Heart left ventricle (tissue), 16 donors: ENCODE results near the gene DCAF16. TPM values are rescaled to one million over a fixed set of nuclear protein-coding genes. Genes with fewer than 3 reads are reported as not detected.

Source experiments
- ATAC-seq, 4 donors: fragments of 200-7000 bp; cut with Tn5 transposase; one replicate each; pipeline ENCODE4 v1.9.1; 2020 to 2022; ENCODE audit warnings: moderate library complexity in 4 of 4, mild to moderate bottlenecking in 3 of 4, moderate number of reproducible peaks in 1 of 4
- DNase-seq, 5 donors: peaks; one replicate each; pipeline ENCODE4 v3.0.0-alpha.2; 2020
- H3K27ac ChIP-seq, 12 donors: fragments of 200-600 bp; sonication (generic) in 4 of 12; one replicate each; pipeline versions ENCODE4 v1.5.0 to v1.8.0; 2016 to 2022; ENCODE audit warnings: mild to moderate bottlenecking in 2 of 12
- H3K27me3 ChIP-seq, 9 donors: fragments of 200-600 bp; sonication (generic) in 2 of 9; one replicate each; pipeline versions ENCODE4 v1.5.1 to v1.8.0; 2016 to 2022; ENCODE audit warnings: mild to moderate bottlenecking in 3 of 9
- H3K36me3 ChIP-seq, 9 donors: fragments of 200-600 bp; sonication (generic) in 2 of 9; one replicate each; pipeline versions ENCODE4 v1.5.0 to v1.8.0; 2018 to 2022; ENCODE audit warnings: mild to moderate bottlenecking in 2 of 9
- H3K4me1 ChIP-seq, 12 donors: fragments of 200-600 bp; sonication (generic) in 4 of 12; one replicate each; pipeline versions ENCODE4 v1.5.0 to v1.8.0; 2016 to 2022; ENCODE audit warnings: mild to moderate bottlenecking in 3 of 12
- H3K4me3 ChIP-seq, 12 donors: fragments of 200-600 bp; sonication (generic) in 4 of 12; one replicate each; pipeline versions ENCODE4 v1.5.0 to v1.8.0; 2017 to 2022; ENCODE audit warnings: mild to moderate bottlenecking in 9 of 12, moderate library complexity in 4 of 12
- H3K9me3 ChIP-seq, 12 donors: fragments of 200-600 bp; sonication (generic) in 4 of 12; one replicate each; pipeline versions ENCODE4 v1.5.0 to v1.8.0; 2016 to 2022; ENCODE audit warnings: mild to moderate bottlenecking in 1 of 12
- POLR2A ChIP-seq, 2 donors: fragments of 450-650 bp; IDR thresholded peaks; one replicate each; pipeline ENCODE4 v1.6.1; 2017; ENCODE audit warnings: antibody characterized with exemption in 2 of 2, mild to moderate bottlenecking in 2 of 2, moderate library complexity in 2 of 2
- WGBS, 4 donors: extraction: QIAGEN DNeasy Blood & Tissue Kit in 2 of 4; methylation state at CpG; one replicate each; pipeline versions ENCODE4 v1.1.5 to v1.1.7; 2013 to 2018; 5-methylcytosine and 5-hydroxymethylcytosine counted together
- intact Hi-C, 10 donors: fragments of 100-400 bp; cut with DNase I; formaldehyde crosslinking; loops; one replicate each; pipeline versions ENCODE4 v1.11.1 to v1.14.2; 2022
- polyA plus RNA-seq, 2 donors: library from polyadenylated mRNA; stranded (reverse); fragments of 200-250 nt; gene quantifications; one replicate each; pipeline ENCODE4 v1.2.3, GENCODE V29; 2013
- total RNA-seq, 9 donors: library from RNA; depleted of rRNA in 2 of 9; stranded (reverse); fragments of >200 nt in 2 of 9; fragmentation: NEBNext Ultra II Directional in 3 of 9; extraction: Animal tissue kit (Norgen Biotek cat#: 25700) in 3 of 9; gene quantifications; one replicate each; pipeline versions ENCODE4 v1.1.0 to v1.2.4, GENCODE V29; 2016 to 2023
- TF ChIP-seq, protein P1 (sequence below), 12 donors: fragments of 200-600 bp; sonication (generic) in 4 of 12; IDR thresholded peaks; one replicate each; pipeline versions ENCODE4 v1.5.0 to v1.8.0; 2018 to 2022; ENCODE audit warnings: antibody characterized with exemption in 12 of 12, mild to moderate bottlenecking in 5 of 12
- donor health status: ischemic (EF 13 %, LVEDD 7.1; RV severe dilation, severe dysfunction).
- donor health status: healthy with polysubstance abuse.
- donor health status: DM: no; HTN: yes; CAD: no.
- donor health status: DM: no; HTN: no; CAD: no.
- donor health status: ischemic (EF 25% LVEDD 6.9; RV normal size, moderate dysfunction).
- donor health status: ischemic (EF 25% LVEDD 5.7; RV mildly dilated, moderate dysfunction).
- donor health status: healthy.
- donor health status: DM: yes; HTN: yes; CAD: no.
- donor health status: ischemic (EF 35%, LVEDD 5.7; RV mildly dilated, moderate dysfunction).
- donor health status: nonischemic (EF 11% LVEDD 7.7; RV severe dilation, severe dysfunction).
- donor health status: DM: yes; HTN: yes; CAD: no.
- donor health status: PGD.
- donor health status: ischemic (EF 29% LVEDD 5.4; RV normal size, mild dysfunction).
- donor health status: nonischemic (EF 23%, LVEDD 6.1; RV moderate dilation, normal function).

DCAF16 gene
- total and polyA plus RNA-seq, 11 donors, result 6.0 to 23.5 (median 18.8) TPM

DNA sequence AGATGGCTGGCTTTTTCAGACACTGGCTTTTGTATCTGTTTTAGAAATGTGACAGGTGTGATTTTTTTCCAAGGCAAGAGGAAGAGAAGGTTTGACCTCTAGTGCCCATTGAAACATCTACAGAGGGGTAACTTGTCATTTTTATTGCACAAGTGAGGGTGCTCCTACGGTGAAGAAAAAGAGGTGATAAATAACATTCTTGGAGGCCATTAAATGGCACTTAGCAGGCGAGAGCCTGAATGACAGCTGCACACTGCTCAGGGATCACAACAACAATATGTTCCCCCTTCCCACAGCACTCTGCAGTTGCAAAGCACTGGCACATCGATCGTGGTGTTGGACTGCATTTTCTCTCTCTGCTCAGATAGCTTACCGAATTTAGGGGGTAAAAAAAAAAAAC lies 52.1 kb downstream of the DCAF16 start:
- H3K4me3 ChIP-seq, result no peak overlapping the region
- no peaks in the 10 kb centered on the region for H3K9me3 ChIP-seq
- intact Hi-C loops, result no loop called here
- no peaks in the 10 kb centered on the region for H3K4me1 ChIP-seq
- ATAC-seq (no peak), DNase-seq (no peak)
- no peak for TF ChIP-seq POLR2A (IDR thresholded peaks at IDR 0.05)
- TF ChIP-seq, protein P1, sequence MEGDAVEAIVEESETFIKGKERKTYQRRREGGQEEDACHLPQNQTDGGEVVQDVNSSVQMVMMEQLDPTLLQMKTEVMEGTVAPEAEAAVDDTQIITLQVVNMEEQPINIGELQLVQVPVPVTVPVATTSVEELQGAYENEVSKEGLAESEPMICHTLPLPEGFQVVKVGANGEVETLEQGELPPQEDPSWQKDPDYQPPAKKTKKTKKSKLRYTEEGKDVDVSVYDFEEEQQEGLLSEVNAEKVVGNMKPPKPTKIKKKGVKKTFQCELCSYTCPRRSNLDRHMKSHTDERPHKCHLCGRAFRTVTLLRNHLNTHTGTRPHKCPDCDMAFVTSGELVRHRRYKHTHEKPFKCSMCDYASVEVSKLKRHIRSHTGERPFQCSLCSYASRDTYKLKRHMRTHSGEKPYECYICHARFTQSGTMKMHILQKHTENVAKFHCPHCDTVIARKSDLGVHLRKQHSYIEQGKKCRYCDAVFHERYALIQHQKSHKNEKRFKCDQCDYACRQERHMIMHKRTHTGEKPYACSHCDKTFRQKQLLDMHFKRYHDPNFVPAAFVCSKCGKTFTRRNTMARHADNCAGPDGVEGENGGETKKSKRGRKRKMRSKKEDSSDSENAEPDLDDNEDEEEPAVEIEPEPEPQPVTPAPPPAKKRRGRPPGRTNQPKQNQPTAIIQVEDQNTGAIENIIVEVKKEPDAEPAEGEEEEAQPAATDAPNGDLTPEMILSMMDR (IDR thresholded peaks at IDR 0.05), result no peak
- H3K27me3 ChIP-seq, result no peaks in the 10 kb centered on the region
- H3K27ac ChIP-seq, result no peak overlapping the region
- no peaks in the 10 kb centered on the region for H3K36me3 ChIP-seq
- 60 to 66% (median 63%) methylated on average over 5 of the region's 5 CpGs for WGBS, 4 donors

DNA sequence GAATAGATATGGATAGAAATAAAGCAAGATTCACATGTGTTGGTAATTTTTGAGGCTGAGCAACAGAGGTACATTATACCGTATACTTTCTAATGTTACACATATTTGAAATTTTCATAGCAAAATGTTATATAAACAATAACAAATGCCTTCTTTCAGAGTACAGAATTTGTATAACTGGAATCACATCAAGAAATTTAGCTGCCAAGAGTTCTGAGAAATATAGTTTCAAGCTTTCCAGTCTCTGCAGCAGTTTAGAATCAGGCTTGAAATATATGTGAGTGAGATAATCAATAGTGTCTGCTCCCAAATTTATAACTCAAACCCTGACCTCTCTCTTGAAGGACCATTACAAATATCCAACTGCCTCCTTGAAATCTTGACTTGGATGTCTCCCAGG lies 52.9 kb downstream of the DCAF16 start:
- no peak for ATAC-seq
- Histone ChIP-seq H3K4me3 (no peak overlapping the region), H3K27me3 (no peaks in the 10 kb centered on the region), H3K36me3 (no peaks in the 10 kb centered on the region), H3K27ac (no peak overlapping the region), H3K9me3 (no peaks in the 10 kb centered on the region), H3K4me1 (no peaks in the 10 kb centered on the region)
- WGBS, 4 donors, result 71 to 88% (median 81%) methylated on average over 1 of the region's 1 CpG
- TF ChIP-seq POLR2A (IDR thresholded peaks at IDR 0.05), result no peak
- TF ChIP-seq, protein P1 (IDR thresholded peaks at IDR 0.05), result no peak
- intact Hi-C loops, result no loop called here
- DNase-seq, result no peak

DNA sequence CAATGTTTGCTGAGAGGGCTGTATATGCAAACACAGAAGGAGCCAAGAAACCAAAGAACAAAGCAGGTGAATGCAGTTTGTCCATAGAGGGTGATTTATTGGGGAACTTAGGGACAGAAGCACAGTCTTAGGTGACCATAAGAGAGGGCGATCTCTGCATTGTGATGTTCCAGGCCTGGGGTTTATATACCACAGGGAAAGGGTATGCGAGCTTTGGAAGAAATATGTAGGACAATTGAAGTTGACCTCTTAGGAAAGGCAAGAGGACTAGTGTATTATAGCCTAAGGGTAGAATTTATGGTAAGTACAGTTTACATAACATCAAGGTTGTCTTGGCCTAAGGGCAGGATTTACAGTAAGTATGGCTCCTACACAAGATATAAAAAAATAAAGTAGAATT lies 56.9 kb downstream of the DCAF16 start:
- intact Hi-C loops, result no loop called here
- ATAC-seq (no peak), DNase-seq (no peak)
- Histone ChIP-seq H3K4me3 (no peak overlapping the region), H3K4me1 (no peaks in the 10 kb centered on the region), H3K36me3 (no peaks in the 10 kb centered on the region), H3K9me3 (no peaks in the 10 kb centered on the region), H3K27ac (no peak overlapping the region), H3K27me3 (no peaks in the 10 kb centered on the region)
- TF ChIP-seq, protein P1 (IDR thresholded peaks at IDR 0.05), result no peak
- no peak for TF ChIP-seq POLR2A (IDR thresholded peaks at IDR 0.05)
- WGBS, 4 donors, result 94 to 97% (median 96%) methylated on average over 2 of the region's 2 CpGs

Other genes with a start within 250 kb of the DCAF16 start
- gene LAP3, start 233.6 kb downstream of the DCAF16 start, total RNA-seq, result 100 to 1,000 TPM in 1 of 9 donors, 10 to 100 TPM in 8; 52.7 to 281 (median 66.1) TPM
- 10 to 100 TPM; 14.4 to 70.4 TPM for gene LAP3, start 233.6 kb downstream of the DCAF16 start, polyA plus RNA-seq
- gene MED28, start 196.1 kb downstream of the DCAF16 start, total RNA-seq, result 10 to 100 TPM in 7 of 9 donors, 1 to 10 TPM in 2; 4.4 to 22.1 (median 15.0) TPM
- gene MED28, start 196.1 kb downstream of the DCAF16 start, polyA plus RNA-seq, result 1 to 10 TPM; 4.8 to 8.8 TPM
- gene FAM184B, start 29.1 kb downstream of the DCAF16 start, total RNA-seq, result under 1 TPM in 1 of 9 donors, not detected in 8; 0.08 TPM
- under 1 TPM in 1 of 2 donors, not detected in 1; 0.04 TPM for gene FAM184B, start 29.1 kb downstream of the DCAF16 start, polyA plus RNA-seq
- 1 to 10 TPM in 2 of 9 donors, under 1 TPM in 6, not detected in 1; 0.21 to 5.4 (median 0.86) TPM for gene NCAPG, start 222 bp upstream of the DCAF16 start, total RNA-seq
- under 1 TPM; 0.08 TPM for gene NCAPG, start 222 bp upstream of the DCAF16 start, polyA plus RNA-seq
- 10 to 100 TPM in 2 of 9 donors, 1 to 10 TPM in 7; 4.6 to 12.1 (median 6.0) TPM for gene LCORL, start 211.0 kb upstream of the DCAF16 start, total RNA-seq
- gene LCORL, start 211.0 kb upstream of the DCAF16 start, polyA plus RNA-seq, result 1 to 10 TPM; 1.3 to 2.7 TPM